NCI-H1092 treated with DMSO at 0.1 percent for 48 hours (cell line): Measurements from ENCODE around the gene OAS2.
A peak's percentile ranks its signal among the peaks of the same experiment; 100 is the strongest.
"Not testable (repeated sequence)": the region's sequence is repeated elsewhere in the genome, so short reads cannot be mapped to it uniquely, and the experiment has no call there.

Experiments
- DNase-seq: peaks from one replicate; lab custom pipeline; 2025; lab: John Stamatoyannopoulos, UW

The OAS2 gene

GRCh38 chr12:112986291-112986800, 8.0 kb downstream of the OAS2 start:
- no peak for DNase-seq

DNA sequence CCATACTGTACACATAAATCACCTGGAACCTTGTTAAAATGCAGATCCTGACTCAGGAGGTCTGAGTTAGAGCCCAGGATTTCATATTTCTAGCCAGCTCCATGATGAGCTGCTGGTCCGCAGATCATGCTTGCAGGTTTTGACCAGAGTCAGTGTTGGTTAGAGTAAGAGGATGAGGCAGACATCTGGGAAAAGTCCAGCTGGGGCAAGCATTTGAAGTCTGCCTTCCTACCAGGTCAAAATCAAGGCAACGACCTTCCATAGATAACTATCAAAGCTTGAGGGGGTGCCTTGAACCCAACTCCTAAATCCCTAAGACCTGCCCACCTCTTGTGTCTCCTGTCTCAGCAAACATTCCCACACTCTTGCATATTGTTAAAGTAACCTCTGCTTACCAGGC, 9.2 kb downstream of the OAS2 start:
- no peak for DNase-seq

- DNase-seq = no peak
Observed at GRCh38 chr12:112988224-112988623, 9.9 kb downstream of the OAS2 start.

DNA sequence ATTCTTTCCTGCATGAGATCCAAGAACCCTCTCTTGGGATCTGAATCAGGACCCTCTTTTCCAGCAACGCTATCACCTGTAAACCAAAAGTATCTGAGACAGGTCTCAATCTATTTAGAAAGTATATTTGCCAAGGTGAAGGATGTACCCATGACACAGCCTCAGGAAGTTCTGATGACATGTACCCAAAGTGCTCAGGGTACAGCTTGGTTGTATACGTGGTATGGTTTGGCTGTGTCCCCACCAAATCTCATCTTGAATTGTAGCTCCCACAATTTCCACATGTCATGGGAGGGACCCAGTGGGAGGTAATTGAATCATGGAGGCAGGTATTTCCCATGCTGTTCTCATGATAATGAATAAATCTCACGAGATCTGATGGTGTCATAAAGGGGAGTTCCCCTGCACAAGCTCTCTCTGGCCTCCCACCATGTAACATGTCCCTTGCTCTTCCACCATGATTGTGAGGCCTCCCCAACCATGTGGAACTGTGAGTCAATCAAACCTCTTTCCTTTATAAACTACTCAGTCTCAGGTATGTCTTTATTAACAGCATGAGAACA, 10.6 kb downstream of the OAS2 start:
- not testable (repeated sequence) for DNase-seq

DNA sequence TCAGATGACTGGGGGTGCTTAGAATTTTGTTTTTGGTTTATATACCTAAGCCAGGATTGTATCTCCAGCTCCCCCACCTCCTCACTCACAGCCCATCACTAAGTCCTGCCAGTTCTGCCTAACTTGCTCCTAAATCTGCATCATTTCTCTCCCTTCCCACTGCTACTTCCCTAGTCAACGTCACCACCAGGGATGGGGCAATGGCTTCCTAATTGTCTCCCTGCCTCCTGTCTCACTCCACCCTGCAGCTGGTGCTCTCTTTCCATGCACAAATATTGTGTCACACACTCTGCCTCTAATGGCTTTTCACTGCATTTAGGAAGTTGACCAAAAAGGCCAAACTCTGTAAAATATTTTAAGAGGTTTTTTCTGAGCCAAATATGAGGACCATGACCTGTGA, 11.5 kb downstream of the OAS2 start:
- DNase-seq = no peak

DNA sequence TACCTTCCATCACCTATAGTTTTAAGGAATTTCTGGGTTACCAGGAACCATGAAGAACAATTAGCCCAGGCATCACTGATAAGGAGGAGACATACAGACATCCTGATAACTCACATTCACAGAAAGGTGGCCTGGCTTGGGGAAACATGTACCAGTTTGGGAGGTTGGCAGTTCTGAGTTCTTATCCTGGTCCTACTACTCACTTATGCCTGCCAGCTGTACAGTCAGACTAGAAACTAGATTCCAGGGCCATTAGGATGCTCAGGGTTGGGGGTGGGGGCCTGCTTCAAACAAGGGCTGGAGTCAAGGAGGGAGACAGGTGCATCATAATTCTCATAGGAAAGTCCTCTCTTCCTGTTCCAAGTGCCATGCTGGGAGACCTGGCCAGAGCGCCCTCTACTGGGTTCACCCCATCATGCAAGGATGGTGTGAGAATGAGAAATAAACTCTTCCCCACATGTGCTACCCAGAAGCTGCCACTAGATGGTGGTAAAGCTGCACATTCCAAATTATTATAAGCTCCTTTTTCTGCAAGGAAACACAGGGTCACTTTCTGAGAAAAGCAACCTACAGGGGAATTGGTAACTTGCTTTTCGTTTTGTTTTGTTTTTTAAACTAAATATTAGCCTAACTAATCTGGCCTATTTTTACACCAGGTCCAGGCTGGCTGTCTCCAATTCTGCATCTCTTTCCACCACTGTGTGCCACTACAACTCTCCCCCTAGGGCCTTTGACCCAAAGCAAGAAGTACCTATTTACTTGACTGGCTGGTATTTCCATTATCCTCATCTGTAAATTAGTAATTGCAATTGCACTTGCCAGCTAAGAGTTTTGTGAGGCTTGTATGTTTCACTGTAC, 14.5 kb downstream of the OAS2 start:
- peak; percentile 65 for DNase-seq

GRCh38 chr12:112995008-112995407, 16.7 kb downstream of the OAS2 start:
- no peak for DNase-seq

- no peak for DNase-seq
Observed at GRCh38 chr12:112996501-112996900, 18.2 kb downstream of the OAS2 start.

GRCh38 chr12:112997506-112997905, 19.2 kb downstream of the OAS2 start:
- DNase-seq = no peak

- DNase-seq = no peak
Observed at GRCh38 chr12:112998987-112999767, 20.9 kb downstream of the OAS2 start.

DNA sequence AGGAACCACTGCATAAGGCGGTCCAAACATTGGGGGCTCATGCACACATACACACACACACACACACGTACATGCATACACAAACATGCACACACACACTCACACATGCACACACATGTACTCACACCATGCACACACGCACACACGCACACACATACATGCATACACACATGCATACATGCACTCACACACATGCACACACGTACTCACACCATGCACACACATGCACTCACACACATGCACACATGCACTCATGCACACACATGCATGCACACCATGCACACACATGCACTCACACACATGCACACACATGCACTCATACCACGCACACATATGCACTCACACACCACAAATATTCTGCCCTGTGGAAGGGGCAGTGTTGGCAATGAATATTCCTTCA, 22.1 kb downstream of the OAS2 start:
- no peak for DNase-seq

DNA sequence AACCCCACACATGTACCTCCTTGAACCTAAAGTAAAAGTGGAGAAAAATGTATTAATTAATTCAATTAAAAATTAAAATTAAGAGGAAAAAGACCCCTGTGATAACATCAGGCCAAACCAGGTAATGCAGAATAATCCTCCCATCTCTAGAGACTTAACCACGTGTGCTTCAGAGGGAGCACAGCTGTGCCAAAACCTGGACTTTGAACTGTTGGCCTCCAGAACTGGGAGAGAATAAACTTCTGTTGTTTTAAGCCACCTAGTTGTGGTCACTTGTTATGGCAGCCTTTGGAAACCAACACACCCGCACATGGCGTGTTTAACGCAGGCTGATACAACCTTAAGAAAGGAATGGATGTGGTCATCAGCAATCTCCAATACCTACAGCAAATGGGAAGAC, 23.8 kb downstream of the OAS2 start:
- no peak for DNase-seq

- DNase-seq = no peak
Observed at GRCh38 chr12:113002676-113003075, 24.4 kb downstream of the OAS2 start.

DNA sequence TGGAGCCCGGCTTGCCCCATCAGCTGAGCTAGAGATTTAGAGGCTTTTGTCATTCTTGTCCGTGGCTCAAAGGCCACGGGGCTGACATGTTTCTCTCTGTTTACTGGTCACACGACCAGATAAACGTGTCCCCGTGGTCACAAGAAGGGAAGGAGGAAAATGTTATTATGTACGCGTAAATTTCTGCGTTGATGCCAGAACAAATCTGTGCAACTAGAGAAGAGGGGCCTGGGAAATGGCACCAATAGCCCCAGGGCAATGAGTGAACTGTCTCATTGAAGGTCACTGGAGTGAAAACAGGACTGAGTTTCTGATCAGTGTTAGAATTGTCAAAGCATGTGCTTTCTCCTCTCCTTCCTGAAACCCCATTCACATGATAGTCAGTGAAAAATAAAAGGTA, 25.3 kb downstream of the OAS2 start:
- no peak for DNase-seq

GRCh38 chr12:113005762-113006161, 27.4 kb downstream of the OAS2 start:
- no peak for DNase-seq

- DNase-seq = no peak
Observed at GRCh38 chr12:113006206-113006605, 27.9 kb downstream of the OAS2 start.

DNA sequence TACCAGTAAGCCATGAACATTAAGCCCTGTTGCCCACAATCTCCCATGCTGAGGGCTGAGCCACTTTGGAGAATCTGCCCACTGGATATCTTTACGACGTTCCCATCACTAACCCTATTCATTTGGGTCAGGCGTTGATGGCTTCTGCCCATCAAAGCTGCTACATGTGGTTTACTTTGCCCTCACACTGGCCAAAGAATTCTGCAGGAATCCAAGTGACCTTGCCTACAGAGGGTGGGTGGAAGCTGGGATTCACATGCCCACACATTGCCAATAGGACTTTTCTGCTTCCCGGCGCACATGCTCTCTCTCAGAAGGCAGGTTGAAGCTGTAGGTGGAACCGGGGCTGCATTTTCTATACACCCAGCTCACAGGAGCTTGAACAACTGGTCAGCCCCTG, 28.3 kb downstream of the OAS2 start:
- DNase-seq = no peak

DNA sequence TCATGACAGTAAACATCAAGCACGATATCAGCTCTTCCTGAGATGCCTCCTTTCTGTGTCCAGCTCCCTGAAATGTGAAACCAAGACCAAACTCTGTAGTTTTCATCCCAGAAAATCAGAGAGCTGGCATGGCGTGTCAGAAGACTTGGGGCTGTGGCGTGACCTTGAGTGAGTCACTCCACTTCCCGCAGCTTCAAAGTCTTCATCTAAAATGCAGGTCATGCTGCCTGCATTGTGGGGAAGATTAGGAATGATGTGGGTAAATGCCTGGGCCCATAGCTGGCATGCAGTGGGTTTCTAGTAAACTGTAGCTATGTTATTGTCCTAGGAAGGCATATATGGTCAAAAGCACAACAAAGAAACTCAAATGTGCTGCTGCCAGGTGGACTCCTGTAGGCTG, 28.8 kb downstream of the OAS2 start:
- no peak for DNase-seq

- DNase-seq = no peak
Observed at GRCh38 chr12:113010701-113011100, 32.4 kb downstream of the OAS2 start.

DNA sequence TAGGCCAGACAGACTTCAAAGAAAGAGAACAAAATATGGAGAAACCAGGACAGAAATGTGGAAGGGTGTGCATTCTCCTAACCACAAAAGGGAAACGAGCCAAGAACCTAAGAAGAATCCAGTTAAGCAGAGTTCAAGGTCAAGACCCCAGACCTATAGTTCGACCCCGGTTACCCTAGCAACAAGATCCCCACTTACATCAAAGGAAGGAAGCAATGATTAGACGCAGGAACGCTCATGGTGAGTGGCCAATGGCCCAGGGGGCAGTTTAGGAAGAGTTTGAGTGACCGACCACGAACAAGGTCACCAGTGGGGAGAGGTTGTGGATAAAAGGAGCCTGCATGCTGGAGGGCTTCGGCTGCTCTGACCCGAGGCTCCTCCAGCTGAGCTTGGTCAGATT, 36.2 kb downstream of the OAS2 start:
- DNase-seq = no peak

DNA sequence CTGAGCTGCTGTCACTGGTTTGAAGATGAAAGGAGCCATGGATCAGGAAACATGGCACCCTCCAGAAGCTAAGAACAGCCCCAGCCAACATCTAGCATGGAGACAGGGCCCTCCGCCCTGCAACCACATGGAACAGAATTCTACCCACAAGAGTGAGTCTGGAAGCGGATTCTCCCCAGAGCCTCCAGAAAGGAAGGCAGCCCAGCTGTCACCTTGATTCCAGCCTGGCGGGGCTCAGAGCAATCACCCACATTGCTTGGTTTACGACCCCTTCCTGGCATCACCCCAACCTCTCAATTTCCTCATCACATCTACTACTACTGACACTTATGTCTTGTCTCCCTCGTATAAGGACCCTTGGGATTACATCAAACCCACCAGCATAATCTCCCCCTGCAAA, 38.5 kb downstream of the OAS2 start:
- DNase-seq = no peak

GRCh38 chr12:113019025-113019424, 40.7 kb downstream of the OAS2 start:
- DNase-seq = peak; percentile 4

DNA sequence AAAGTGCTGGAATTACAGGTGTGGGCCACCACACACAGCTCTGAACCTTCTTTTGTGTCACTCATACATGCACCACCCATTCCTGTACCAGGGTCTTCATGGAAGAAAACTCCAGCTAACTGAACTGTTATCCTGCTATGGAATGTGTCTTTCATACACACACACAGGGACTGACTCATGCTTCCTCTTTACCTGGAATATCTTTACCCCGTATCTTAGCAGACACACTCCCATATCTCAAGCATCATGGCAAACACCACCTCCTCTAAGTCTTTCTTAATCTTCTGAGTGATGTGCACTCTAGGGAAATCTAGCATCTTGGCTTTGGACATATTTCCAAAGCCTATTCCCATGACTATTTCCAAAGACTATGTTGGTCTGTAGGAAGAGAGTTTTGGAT, 43.2 kb downstream of the OAS2 start:
- no peak for DNase-seq
